Lower leg skin (tissue), 4 donors: ENCODE measurements around the gene ZNF296. TPM values are rescaled to one million over a fixed set of nuclear protein-coding genes. Genes with fewer than 3 reads are reported as not detected.

Experiments
- DNase-seq, 2 donors: peaks; one replicate each; pipeline ENCODE4 v3.0.0-alpha.2; 2019; ENCODE audit warnings: low spot score in 2 of 2
- H3K4me3 ChIP-seq: fragments of 200-600 bp; sonication (generic); 2 replicates; pipeline ENCODE4 v1.5.1; 2017; ENCODE audit warnings: mild to moderate bottlenecking, low read depth; ENCODE audit not compliant: poor library complexity, severe bottlenecking
- CTCF ChIP-seq, 3 donors: fragments of 450-650 bp; IDR thresholded peaks; one replicate each; pipeline ENCODE4 v1.5.1; 2016; ENCODE audit warnings: antibody characterized with exemption in 3 of 3, mild to moderate bottlenecking in 3 of 3, moderate library complexity in 2 of 3
- POLR2A ChIP-seq, 2 donors: fragments of 450-650 bp; IDR thresholded peaks; one replicate each; pipeline ENCODE4 v1.6.1; 2016 to 2017; ENCODE audit warnings: antibody characterized with exemption in 2 of 2, mild to moderate bottlenecking in 1 of 2, moderate library complexity in 1 of 2
- WGBS, 2 donors: methylation state at CpG; one replicate each; pipeline ENCODE4 v1.1.5; 2018; 5-methylcytosine and 5-hydroxymethylcytosine counted together
- intact Hi-C: fragments of 100-400 bp; cut with DNase I; formaldehyde crosslinking; loops from one replicate; pipeline ENCODE4 v1.15.0; 2023; ENCODE audit warnings: low total_unique reads
- total RNA-seq, 4 donors: library from RNA; depleted of rRNA; stranded (reverse); fragments of >200 nt; gene quantifications; one replicate each; pipeline ENCODE4 v1.1.0, GENCODE V29; 2016

Gene ZNF296
- total RNA-seq, 4 donors from 2014 or later, result 2.4 to 7.8 (median 4.8) TPM

DNA sequence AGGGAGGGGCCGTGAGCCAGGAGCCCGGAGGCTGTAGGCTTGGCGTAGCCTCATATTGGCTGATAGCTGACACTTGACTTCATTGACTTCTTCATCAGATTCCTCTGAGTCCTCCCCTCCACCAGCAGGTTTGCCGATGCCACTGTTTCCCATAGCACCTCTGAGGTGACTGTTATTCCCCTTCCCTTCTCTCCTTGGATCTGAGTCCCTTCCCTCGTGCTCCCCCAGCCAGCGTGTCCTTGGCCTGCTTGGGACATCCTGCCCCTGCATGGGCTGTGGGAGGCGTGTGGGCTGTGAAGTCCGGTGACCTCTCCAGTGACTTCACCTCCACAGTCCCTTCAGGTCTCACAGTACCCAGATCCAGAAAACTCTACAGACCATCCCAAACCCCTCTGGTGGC, 25.5 kb upstream of the ZNF296 start:
- 66 to 67% methylated on average over 8 of the region's 8 CpGs for WGBS, 2 donors
- TF ChIP-seq POLR2A (IDR thresholded peaks at IDR 0.05) (no peak), CTCF (IDR thresholded peaks at IDR 0.05) (no peak)
- no peak overlapping the region for H3K4me3 ChIP-seq
- intact Hi-C loops, result no loop called here
- DNase-seq, result no peak

GRCh38 chr19:45100846-45101252, 24.6 kb upstream of the ZNF296 start:
- DNase-seq, result no peak
- 78 to 84% methylated on average over 8 of the region's 8 CpGs for WGBS, 2 donors
- no peak overlapping the region for H3K4me3 ChIP-seq
- TF ChIP-seq CTCF (IDR thresholded peaks at IDR 0.05), result no peak
- TF ChIP-seq POLR2A (IDR thresholded peaks at IDR 0.05), result no peak
- intact Hi-C loops, result no loop called here

DNA sequence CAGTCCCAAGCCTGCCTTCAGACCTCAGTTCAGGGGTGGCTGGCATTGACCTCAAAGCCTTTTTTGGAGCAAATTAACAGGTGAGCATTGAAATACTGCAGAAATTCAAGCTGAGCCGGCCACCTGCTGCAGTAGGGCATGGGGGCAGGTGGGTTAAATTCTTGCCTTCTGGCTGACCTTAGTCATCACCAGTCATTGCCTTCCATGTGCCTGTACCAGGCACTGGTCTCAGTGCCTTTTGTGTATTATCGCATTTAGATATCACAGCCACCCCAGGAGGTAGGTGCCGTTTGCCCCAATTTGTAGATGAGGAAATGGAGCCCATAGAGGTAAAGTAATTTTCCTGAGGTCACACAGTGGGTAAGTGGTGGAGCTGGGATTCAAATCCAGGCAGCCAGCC, 23.9 kb upstream of the ZNF296 start:
- WGBS, 2 donors, result 82 to 92% methylated on average over 3 of the region's 3 CpGs
- TF ChIP-seq CTCF (IDR thresholded peaks at IDR 0.05) (no peak), POLR2A (IDR thresholded peaks at IDR 0.05) (no peak)
- DNase-seq, result no peak
- intact Hi-C loops, result no loop called here
- no peak overlapping the region for H3K4me3 ChIP-seq

GRCh38 chr19:45099467-45100191, 23.4 kb upstream of the ZNF296 start:
- no peak overlapping the region for H3K4me3 ChIP-seq
- TF ChIP-seq CTCF (IDR thresholded peaks at IDR 0.05) (no peak), POLR2A (IDR thresholded peaks at IDR 0.05) (no peak)
- DNase-seq, result no peak
- intact Hi-C loops, result no loop called here
- WGBS, 2 donors, result 48 to 50% methylated on average over 23 to 25 of the region's 25 CpGs

GRCh38 chr19:45098521-45099466, 22.5 kb upstream of the ZNF296 start:
- no peak for DNase-seq
- intact Hi-C loops, result no loop called here
- TF ChIP-seq CTCF (IDR thresholded peaks at IDR 0.05) (no peak), POLR2A (IDR thresholded peaks at IDR 0.05) (no peak)
- no peak overlapping the region for H3K4me3 ChIP-seq
- WGBS, 2 donors, result 34 to 38% methylated on average over 15 of the region's 15 CpGs
